Hepatocyte (in vitro differentiated cells): Measurements from ENCODE around the gene PHACTR1.

ENCODE experiments used
- EZH2 ChIP-seq: fragments of 200-600 bp; sonication (generic); IDR thresholded peaks from 2 replicates; pipeline ENCODE4 v1.6.1; 2016; ENCODE audit warnings: antibody characterized with exemption, mild to moderate bottlenecking, borderline replicate concordance
- TF ChIP-seq, protein P1 (sequence below): fragments of 200-600 bp; sonication (generic); IDR thresholded peaks from 2 replicates; pipeline ENCODE4 v1.5.1; 2016; ENCODE audit warnings: antibody characterized with exemption, mild to moderate bottlenecking; ENCODE audit not compliant: poor library complexity

GRCh38 chr6:13260101-13260598, 543.6 kb downstream of the PHACTR1 start:
- TF ChIP-seq, protein P1, sequence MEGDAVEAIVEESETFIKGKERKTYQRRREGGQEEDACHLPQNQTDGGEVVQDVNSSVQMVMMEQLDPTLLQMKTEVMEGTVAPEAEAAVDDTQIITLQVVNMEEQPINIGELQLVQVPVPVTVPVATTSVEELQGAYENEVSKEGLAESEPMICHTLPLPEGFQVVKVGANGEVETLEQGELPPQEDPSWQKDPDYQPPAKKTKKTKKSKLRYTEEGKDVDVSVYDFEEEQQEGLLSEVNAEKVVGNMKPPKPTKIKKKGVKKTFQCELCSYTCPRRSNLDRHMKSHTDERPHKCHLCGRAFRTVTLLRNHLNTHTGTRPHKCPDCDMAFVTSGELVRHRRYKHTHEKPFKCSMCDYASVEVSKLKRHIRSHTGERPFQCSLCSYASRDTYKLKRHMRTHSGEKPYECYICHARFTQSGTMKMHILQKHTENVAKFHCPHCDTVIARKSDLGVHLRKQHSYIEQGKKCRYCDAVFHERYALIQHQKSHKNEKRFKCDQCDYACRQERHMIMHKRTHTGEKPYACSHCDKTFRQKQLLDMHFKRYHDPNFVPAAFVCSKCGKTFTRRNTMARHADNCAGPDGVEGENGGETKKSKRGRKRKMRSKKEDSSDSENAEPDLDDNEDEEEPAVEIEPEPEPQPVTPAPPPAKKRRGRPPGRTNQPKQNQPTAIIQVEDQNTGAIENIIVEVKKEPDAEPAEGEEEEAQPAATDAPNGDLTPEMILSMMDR, result no peak
- no peak for TF ChIP-seq EZH2
